NOMO-1 treated with DMSO at 0.1 percent for 48 hours (cell line): ENCODE results near the gene SMC3.
A peak's percentile ranks its signal among the peaks of the same experiment; 100 is the strongest.
"Not testable (repeated sequence)": the region's sequence is repeated elsewhere in the genome, so short reads cannot be mapped to it uniquely, and the experiment has no call there.

Experiments used
- DNase-seq: peaks from one replicate; lab custom pipeline; 2025; ENCODE audit not compliant: unreplicated experiment; lab: John Stamatoyannopoulos, UW

SMC3 gene

DNA sequence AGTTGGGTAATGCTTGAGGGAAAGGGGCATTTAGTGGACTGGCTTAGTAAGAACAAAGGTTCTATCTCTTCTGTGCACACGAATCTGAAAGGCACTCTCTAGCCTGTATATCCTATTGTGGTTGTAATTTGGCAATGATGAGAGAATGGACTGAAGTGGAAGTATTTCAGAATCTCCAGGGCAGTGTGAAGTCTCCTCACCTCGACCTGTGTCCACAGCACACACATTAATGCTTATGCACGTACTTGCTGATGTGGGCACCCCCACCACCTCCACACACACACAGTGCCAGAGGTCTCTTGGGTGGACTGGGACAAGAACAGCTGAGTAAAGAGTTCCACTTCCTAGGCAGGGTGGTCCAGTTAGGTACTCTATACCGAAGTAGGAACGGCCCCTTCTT is 6.9 kb downstream of the SMC3 start:
- no peak for DNase-seq

GRCh38 chr10:110576220-110576619 is 8.7 kb downstream of the SMC3 start:
- DNase-seq, result no peak

DNA sequence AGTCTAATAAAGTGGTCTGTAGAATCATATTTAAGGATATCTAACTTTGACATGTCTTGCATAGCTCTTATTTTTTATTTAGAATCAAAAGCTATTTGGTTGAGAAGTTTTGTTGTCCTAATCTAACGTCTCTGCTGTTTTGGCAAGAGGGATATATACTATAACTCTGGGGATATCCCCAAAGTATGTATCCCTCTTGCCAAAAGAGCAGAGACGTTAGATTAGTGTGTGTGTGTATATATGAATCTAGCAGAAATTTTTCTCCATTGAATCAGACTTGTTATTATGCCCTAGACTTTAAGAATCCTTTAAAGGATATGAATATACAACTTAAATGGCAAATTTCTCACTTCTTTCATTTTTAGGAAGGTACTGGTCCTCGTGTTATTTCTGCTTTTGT is 9.6 kb downstream of the SMC3 start:
- DNase-seq, result no peak

DNA sequence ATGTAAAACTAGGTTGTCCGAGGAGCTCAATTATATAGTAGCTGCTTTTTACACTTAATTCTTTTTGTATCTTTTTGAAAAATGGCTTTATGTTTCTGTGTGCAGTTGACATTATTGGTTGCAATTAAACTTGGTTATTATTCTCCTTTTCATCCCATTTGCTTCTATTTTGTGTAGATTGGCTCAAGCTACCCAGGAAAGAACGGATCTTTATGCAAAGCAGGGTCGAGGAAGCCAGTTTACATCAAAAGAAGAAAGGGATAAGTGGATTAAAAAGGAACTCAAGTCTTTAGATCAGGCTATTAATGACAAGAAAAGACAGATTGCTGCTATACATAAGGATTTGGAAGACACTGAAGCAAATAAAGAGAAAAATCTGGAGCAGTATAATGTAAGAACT is 16.5 kb downstream of the SMC3 start:
- DNase-seq, result no peak

- no peak for DNase-seq
These were observed 24.3 kb downstream of the SMC3 start for GRCh38 chr10:110591760-110592159.

DNA sequence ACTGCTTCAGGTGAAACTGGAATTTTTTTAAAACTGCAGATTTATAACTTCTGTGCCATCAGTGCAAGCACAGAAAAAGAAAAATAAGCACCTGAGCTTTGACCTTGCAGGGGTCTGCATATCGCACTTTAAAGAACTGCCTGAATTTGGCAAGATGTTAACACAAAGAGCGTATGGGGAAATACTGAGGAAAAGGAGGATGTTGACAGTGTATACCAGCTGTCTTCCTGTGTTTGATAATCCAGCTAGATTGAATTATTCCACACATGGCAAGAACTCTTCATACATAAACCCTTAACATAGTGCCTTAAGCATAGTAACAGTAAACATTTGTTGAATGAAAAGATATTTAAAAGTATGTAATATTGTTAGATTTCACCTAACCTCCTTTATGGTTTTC is 30.0 kb downstream of the SMC3 start:
- no peak for DNase-seq

DNA sequence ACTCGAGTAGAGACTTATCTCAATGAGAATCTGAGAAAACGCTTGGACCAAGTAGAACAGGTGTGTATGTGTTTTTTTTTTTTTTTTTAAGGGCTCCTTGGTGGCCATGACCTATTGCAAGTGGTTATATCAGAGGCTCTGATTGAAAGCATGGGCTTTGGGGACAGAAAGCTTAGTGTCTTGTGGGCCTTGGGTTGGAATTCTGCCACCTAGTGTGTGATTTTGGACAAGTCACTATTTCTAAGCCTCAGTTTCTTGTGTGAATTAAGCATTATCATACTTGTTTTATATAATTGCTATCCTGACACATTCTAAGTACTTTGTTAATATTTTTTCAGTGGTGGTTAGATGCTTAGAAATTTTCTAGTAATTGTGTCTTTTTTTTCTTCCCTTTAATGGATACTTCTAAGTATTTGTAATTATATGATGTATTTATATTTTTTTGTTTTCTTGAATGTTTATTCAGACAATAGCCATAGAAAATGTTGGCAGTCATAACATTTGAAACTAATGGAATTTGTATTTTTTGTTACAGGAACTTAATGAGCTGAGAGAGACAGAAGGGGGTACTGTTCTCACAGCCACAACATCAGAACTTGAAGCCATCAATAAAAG is 33.1 kb downstream of the SMC3 start:
- peak; percentile 26 for DNase-seq

DNA sequence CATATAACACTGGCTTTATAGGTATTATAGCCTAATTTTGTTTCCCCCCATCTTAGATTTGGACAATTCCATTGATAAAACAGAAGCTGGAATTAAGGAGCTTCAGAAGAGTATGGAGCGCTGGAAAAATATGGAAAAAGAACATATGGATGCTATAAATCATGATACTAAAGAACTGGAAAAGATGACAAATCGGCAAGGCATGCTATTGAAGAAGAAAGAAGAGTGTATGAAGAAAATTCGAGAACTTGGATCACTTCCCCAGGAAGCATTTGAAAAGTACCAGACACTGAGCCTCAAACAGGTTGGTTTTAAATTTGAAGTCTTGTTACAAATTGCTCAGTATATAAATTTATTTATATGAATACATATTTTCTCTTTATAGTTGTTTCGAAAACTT is 34.1 kb downstream of the SMC3 start:
- DNase-seq, result no peak

DNA sequence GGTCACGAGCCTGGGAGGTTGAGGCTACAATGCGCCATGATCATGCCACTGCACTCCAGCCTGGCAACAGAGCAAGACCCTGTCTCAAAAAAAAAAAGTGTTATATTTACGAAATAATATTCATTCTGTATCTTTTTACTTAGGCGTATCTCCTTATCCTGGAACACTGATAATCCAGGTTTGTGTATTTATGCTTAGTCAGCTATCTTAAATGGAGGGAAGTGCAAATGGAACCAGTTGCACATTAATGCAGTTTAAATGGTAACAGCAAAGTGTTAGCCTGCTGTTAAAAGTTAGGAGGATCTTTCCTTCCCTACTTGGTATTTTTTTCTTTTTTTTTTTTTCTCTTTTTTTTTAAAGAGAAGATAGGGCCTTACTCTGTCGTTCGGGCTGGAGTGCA is 40.6 kb downstream of the SMC3 start:
- no peak for DNase-seq

GRCh38 chr10:110609605-110610004 is 42.1 kb downstream of the SMC3 start:
- DNase-seq, result no peak

DNA sequence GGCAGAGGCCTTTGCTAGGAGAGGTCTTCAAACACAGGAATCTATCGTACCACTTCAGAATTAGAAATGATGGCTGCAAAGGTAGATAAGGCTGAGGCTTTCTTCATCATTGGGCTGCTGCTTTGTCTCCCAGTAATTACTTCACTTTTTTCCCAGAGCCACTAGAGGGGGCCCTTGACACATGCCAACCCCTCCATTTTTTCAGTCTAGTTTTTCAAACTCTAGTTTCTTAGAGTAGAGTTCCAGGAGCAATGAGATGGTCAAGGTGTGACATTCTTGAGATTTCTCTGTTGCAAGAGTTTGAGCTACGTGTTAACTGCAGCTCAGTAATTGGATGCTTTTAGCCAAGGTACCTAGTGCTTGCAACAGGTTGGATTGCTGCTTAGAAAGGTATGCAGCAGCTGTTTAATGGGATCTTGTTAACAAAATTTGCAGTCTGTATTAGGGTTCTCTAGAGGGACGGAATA is 42.8 kb downstream of the SMC3 start:
- peak; percentile 62 for DNase-seq

- DNase-seq, result not testable (repeated sequence)
These were observed 43.3 kb downstream of the SMC3 start for GRCh38 chr10:110610781-110611180.

GRCh38 chr10:110612087-110612486 is 44.6 kb downstream of the SMC3 start:
- DNase-seq, result peak; percentile 32

- no peak for DNase-seq
These were observed 45.1 kb downstream of the SMC3 start for GRCh38 chr10:110612629-110613028.

GRCh38 chr10:110613341-110613995 is 46.0 kb downstream of the SMC3 start:
- peak; percentile 66 for DNase-seq

DNA sequence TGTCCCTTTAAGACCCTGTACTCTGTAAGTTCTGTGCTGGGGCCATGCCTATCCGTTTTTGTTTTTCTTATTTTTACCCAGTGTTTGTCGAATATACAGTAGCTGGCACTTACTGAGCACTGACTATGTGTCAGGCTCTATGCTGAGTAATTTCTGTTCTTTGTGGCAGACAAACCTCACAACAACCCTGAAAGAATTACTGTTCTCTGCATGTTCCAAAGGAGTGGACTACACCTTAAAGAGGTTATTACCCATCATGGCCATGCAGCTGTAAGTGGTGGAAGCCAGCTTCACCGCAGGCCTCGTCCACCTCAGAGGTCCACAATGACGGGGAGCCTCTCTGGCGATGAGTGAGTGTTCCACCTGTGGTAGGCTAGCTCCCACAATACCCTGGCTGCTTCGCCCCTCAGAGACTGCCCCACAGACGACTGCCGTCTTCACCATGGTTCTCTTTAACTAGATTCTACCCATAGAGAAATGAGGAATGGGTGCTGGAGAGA is 46.6 kb downstream of the SMC3 start:
- DNase-seq, result no peak

- no peak for DNase-seq
These were observed 47.7 kb downstream of the SMC3 start for GRCh38 chr10:110615057-110615747.

DNA sequence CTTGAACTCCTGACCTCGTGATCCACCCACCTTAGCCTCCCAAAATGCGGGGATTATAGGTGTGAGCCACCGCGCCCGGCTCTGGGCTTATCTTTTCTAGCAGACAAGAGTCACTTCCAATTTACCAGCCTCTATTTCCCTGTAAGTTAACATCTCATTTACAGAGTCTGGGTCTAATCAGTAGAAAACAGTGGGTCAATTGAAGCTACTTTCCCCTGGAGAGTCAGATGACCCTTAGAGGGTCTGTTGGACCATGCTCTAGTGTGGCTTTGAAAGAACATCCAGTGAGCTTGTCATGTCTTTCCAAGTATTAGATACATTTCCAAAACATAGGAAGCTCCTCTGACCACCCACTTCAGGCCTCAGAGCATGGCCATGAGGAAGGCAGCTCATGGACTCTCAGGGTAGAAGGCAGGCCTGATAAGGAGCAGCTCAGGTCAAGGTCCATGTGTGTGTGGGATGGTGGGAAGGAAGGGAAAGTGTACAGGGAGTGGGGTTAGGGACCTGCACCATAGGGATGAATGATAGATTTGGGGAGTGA is 49.1 kb downstream of the SMC3 start:
- DNase-seq, result no peak

DNA sequence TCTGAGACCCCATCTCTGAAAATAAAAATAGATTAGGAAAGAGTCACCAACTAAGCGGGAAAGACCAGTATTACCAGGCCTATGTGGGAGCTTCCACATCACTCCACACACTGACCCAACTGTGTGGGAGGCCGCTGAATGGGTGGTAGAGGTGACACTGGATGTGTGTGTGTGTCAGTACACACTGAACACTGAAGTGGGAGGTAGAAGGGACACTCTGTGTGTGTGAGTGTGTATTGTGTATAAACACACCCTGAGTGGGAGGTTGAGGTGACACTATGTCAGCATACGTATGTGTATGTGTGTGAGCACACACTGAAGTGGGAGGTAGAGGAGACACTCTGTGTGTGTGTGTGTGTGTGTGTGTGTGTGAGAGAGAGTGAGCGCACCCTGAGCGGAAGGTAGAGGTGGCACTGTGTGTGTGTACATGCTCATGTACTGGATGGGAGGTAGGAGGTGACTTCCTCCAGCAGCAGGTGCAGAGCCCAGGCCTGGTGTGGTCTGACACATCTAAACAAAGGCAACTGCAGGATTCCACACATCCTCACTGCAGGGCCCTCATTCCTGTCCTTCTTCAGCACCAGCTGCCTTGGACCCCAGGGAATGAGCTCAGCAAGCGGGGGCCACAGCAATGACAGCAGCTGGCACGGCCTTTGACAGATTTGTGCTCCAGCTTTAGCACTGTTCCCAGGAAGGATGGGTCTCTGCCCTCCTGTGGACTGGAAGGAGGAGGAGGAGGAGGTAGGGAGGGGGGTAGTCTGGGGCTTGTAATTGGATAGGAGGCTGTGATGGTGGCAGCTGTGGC is 50.1 kb downstream of the SMC3 start:
- no peak for DNase-seq

DNA sequence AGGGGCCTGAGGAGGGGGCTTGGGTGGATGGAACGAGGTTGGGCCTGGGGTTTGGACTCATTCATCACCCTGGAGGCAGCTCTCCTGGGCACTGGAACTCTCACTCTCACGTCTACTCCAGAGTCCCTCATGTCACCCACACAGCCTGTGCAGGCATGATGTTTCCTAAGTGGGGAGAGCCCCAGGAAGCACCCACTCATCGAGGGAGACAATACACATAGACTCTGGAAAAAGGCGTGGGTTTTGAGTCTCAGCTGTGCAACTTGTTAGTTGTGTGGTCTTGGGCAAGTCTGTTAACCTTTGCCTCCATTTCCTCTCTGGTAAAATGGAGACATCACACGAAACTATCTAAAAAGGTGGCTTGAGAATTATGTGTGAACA is 50.7 kb downstream of the SMC3 start:
- DNase-seq, result no peak
